H9 (cell line): ENCODE data around the gene P2RX2. TPM values are rescaled to one million over a fixed set of nuclear protein-coding genes. Genes with fewer than 3 reads are reported as not detected.

Source experiments
- DNase-seq: peaks from one replicate; pipeline ENCODE4 v3.0.0-alpha.2; 2017
- H2AFZ ChIP-seq: one replicate; pipeline ENCODE4 v1.6.1; 2013; ENCODE audit warnings: mild to moderate bottlenecking, low read length, control low read depth, moderate library complexity
- H2AK5ac ChIP-seq: 2 replicates; pipeline ENCODE4 v1.6.1; 2013; ENCODE audit warnings: low read length, control low read depth, mixed read lengths; ENCODE audit not compliant: insufficient read length
- H2BK120ac ChIP-seq: one replicate; pipeline ENCODE4 v1.6.1; 2013; ENCODE audit warnings: low read depth, mild to moderate bottlenecking, low read length, control low read depth, inconsistent platforms; ENCODE audit not compliant: poor library complexity, severe bottlenecking
- H2BK12ac ChIP-seq: 2 replicates; pipeline ENCODE4 v1.6.1; 2013; ENCODE audit warnings: low read length, control low read depth, mixed read lengths, low read depth; ENCODE audit not compliant: insufficient read length
- H2BK15ac ChIP-seq: 2 replicates; pipeline ENCODE4 v1.6.1; 2013; ENCODE audit warnings: low read depth, low read length, control low read depth
- H2BK20ac ChIP-seq: one replicate; pipeline ENCODE4 v1.6.1; 2013; ENCODE audit warnings: low read depth, mild to moderate bottlenecking, low read length, control low read depth, inconsistent platforms; ENCODE audit not compliant: poor library complexity, severe bottlenecking
- H2BK5ac ChIP-seq: 2 replicates; pipeline ENCODE4 v1.6.1; 2013; ENCODE audit warnings: low read length, control low read depth, mixed read lengths; ENCODE audit not compliant: insufficient read length
- H3K14ac ChIP-seq: 2 replicates; pipeline ENCODE4 v1.6.1; 2013; ENCODE audit warnings: low read length, control low read depth; ENCODE audit not compliant: insufficient read depth
- H3K18ac ChIP-seq: 2 replicates; pipeline ENCODE4 v1.6.1; 2013; ENCODE audit warnings: low read depth, mild to moderate bottlenecking, mixed read lengths, low read length, control low read depth; ENCODE audit not compliant: insufficient read length
- H3K23ac ChIP-seq: 2 replicates; pipeline ENCODE4 v1.6.1; 2013; ENCODE audit warnings: low read length, control low read depth, mixed read lengths, low read depth; ENCODE audit not compliant: insufficient read length
- H3K23me2 ChIP-seq: 2 replicates; pipeline ENCODE4 v1.6.1; 2013; ENCODE audit warnings: low read depth, mild to moderate bottlenecking, mixed read lengths, low read length, control low read depth; ENCODE audit not compliant: insufficient read length, poor library complexity, severe bottlenecking
- H3K27ac ChIP-seq: 2 replicates; pipeline ENCODE4 v1.5.1; 2013; ENCODE audit warnings: low read length, control low read depth, mixed read lengths, low read depth; ENCODE audit not compliant: insufficient read length
- H3K27me3 ChIP-seq: 2 replicates; pipeline ENCODE4 v1.6.1; 2013; ENCODE audit warnings: low read length, control low read depth, inconsistent platforms; ENCODE audit not compliant: insufficient read depth
- H3K4ac ChIP-seq: 2 replicates; pipeline ENCODE4 v1.6.1; 2013; ENCODE audit warnings: low read depth, mild to moderate bottlenecking, control low read depth, inconsistent platforms, low read length, moderate library complexity
- H3K4me1 ChIP-seq: 2 replicates; pipeline ENCODE4 v1.6.1; 2013; ENCODE audit warnings: low read length, control low read depth, inconsistent platforms; ENCODE audit not compliant: insufficient read depth
- H3K4me2 ChIP-seq: 2 replicates; pipeline ENCODE4 v1.6.1; 2013; ENCODE audit warnings: low read length, control low read depth, mixed read lengths; ENCODE audit not compliant: insufficient read length, insufficient read depth
- H3K56ac ChIP-seq: 2 replicates; pipeline ENCODE4 v1.6.1; 2013; ENCODE audit warnings: low read depth, mild to moderate bottlenecking, mixed read lengths, low read length, control low read depth; ENCODE audit not compliant: insufficient read length
- H3K79me1 ChIP-seq: 2 replicates; pipeline ENCODE4 v1.6.1; 2013; ENCODE audit warnings: low read depth, mild to moderate bottlenecking, moderate library complexity, low read length, control low read depth, inconsistent platforms; ENCODE audit not compliant: insufficient read depth, poor library complexity, severe bottlenecking
- H3K79me2 ChIP-seq: 2 replicates; pipeline ENCODE4 v1.6.1; 2013; ENCODE audit warnings: low read length, control low read depth, inconsistent platforms; ENCODE audit not compliant: insufficient read depth
- H3K9ac ChIP-seq: 2 replicates; pipeline ENCODE4 v1.6.1; 2013; ENCODE audit warnings: low read length, control low read depth, mixed read lengths; ENCODE audit not compliant: insufficient read length; ENCODE audit errors: extremely low read depth
- H3K9me3 ChIP-seq: one replicate; pipeline ENCODE4 v1.6.1; 2013; ENCODE audit warnings: low read depth, low read length, inconsistent platforms; ENCODE audit not compliant: control insufficient read depth
- H3T11ph ChIP-seq: one replicate; pipeline ENCODE4 v1.6.1; 2013; ENCODE audit warnings: mild to moderate bottlenecking, low read length, control low read depth, inconsistent platforms
- H4K20me1 ChIP-seq: one replicate; pipeline ENCODE4 v1.6.1; 2013; ENCODE audit not compliant: control insufficient read depth, insufficient read length, insufficient read depth
- H4K5ac ChIP-seq: 2 replicates; pipeline ENCODE4 v1.6.1; 2013; ENCODE audit warnings: low read depth, mild to moderate bottlenecking, mixed read lengths, low read length, control low read depth; ENCODE audit not compliant: insufficient read length
- H4K8ac ChIP-seq: replicated peaks from 2 replicates; pipeline ENCODE4 v1.6.1; 2013; ENCODE audit warnings: low read length, control low read depth, mixed read lengths, low read depth; ENCODE audit not compliant: insufficient read length
- H4K91ac ChIP-seq: 2 replicates; pipeline ENCODE4 v1.6.1; 2013; ENCODE audit warnings: low read depth, mild to moderate bottlenecking, moderate library complexity, mixed read lengths, low read length, control low read depth; ENCODE audit not compliant: insufficient read length
- H3K27ac Mint-ChIP-seq, 3 experiments: 2 replicates in 2 of 3; 3 replicates in 1 of 3; pipeline ENCODE4 v1.8.0; 2020 to 2021; ENCODE audit warnings: mixed read lengths in 3 of 3, mild to moderate bottlenecking in 1 of 3, moderate library complexity in 1 of 3
- H3K27me3 Mint-ChIP-seq: 2 replicates; pipeline ENCODE4 v1.8.0; 2021; ENCODE audit warnings: low read depth, mild to moderate bottlenecking, moderate library complexity, mixed read lengths
- H3K36me3 Mint-ChIP-seq, 3 experiments: 2 replicates in 2 of 3; 3 replicates in 1 of 3; pipeline ENCODE4 v1.8.0; 2020 to 2021; ENCODE audit warnings: low read depth in 3 of 3, mixed read lengths in 3 of 3; ENCODE audit not compliant: insufficient read depth in 1 of 3
- H3K4me1 Mint-ChIP-seq, 2 experiments: 2 replicates each; pipeline ENCODE4 v1.8.0; 2020; ENCODE audit warnings: mixed read lengths in 2 of 2
- H3K4me3 Mint-ChIP-seq, 2 experiments: 2 replicates in 1 of 2; 3 replicates in 1 of 2; pipeline ENCODE4 v1.8.0; 2020 to 2021; ENCODE audit warnings: mild to moderate bottlenecking in 2 of 2, mixed read lengths in 2 of 2, moderate library complexity in 1 of 2
- H3K9me3 Mint-ChIP-seq, 2 experiments: 2 replicates in 1 of 2; 3 replicates in 1 of 2; pipeline ENCODE4 v1.8.0; 2020; ENCODE audit warnings: mild to moderate bottlenecking in 2 of 2, mixed read lengths in 2 of 2, moderate library complexity in 1 of 2
- CTCF ChIP-seq: fragments of 200-600 bp; sonication (generic); conservative IDR thresholded peaks from 3 replicates; pipeline ENCODE4 v1.8.0; 2021; ENCODE audit warnings: antibody characterized with exemption, mild to moderate bottlenecking
- WGBS: extraction: QIAGEN DNeasy Blood & Tissue Kit; methylation state at CpG from one replicate; pipeline ENCODE4 v1.1.7; 2013; ENCODE audit warnings: missing lambda C conversion rate, low lambda C conversion rate, mixed read lengths; ENCODE audit not compliant: insufficient read length; ENCODE audit errors: extremely low coverage; 5-methylcytosine and 5-hydroxymethylcytosine counted together
- total RNA-seq: library from RNA; stranded (reverse); gene quantifications from 2 replicates; pipeline ENCODE4 v1.2.1, GENCODE V29; 2021

Gene P2RX2
- total RNA-seq, 1 experiment from 2014 or later = 1.8 TPM

GRCh38 chr12:132622437-132623071 lies 4.0 kb downstream of the P2RX2 start:
- H3K18ac ChIP-seq = no peak overlapping the region
- H3K4me1 Mint-ChIP-seq = peaks cover 5 to 15% of the 10 kb centered on the region in 2 experiments
- H3K79me2 ChIP-seq = no peaks in the 10 kb centered on the region
- DNase-seq = no peak
- peaks cover 2% of the 10 kb centered on the region for H3K9me3 ChIP-seq
- no CpG with 5 or more reads among the region's 11 CpGs for WGBS
- no peak overlapping the region; a peak in 2 of 7 replicates for H3K27ac Mint-ChIP-seq
- no peak overlapping the region for H3K4me2 ChIP-seq
- no peak overlapping the region for H3K56ac ChIP-seq
- H3K14ac ChIP-seq = no peak overlapping the region; the same call in 1 of the 2 replicates
- H3K79me1 ChIP-seq = no peaks in the 10 kb centered on the region
- peaks cover 6 to 7% of the 10 kb centered on the region in 2 experiments for H3K9me3 Mint-ChIP-seq
- H3K4me3 Mint-ChIP-seq = no peak overlapping the region
- H3K23ac ChIP-seq = no peak overlapping the region
- H3K4ac ChIP-seq = no peak overlapping the region
- peaks cover 4% of the 10 kb centered on the region; the same call in 1 of the 2 replicates for H3K27me3 ChIP-seq
- no peak overlapping the region for H3K27ac ChIP-seq
- H3K36me3 Mint-ChIP-seq = peaks cover 17 to 38% (median 21%) of the 10 kb centered on the region in 3 experiments
- no peak overlapping the region for H2BK12ac ChIP-seq
- H3K27me3 Mint-ChIP-seq = peaks cover 23% of the 10 kb centered on the region
- no peak overlapping the region for H4K8ac ChIP-seq
- H2BK15ac ChIP-seq = no peak overlapping the region
- H3T11ph ChIP-seq = no peak overlapping the region
- no peak overlapping the region for H3K9ac ChIP-seq
- no peaks in the 10 kb centered on the region for H3K4me1 ChIP-seq
- no peak overlapping the region for H2AFZ ChIP-seq
- no peak overlapping the region for H2BK5ac ChIP-seq
- H2BK120ac ChIP-seq = no peak overlapping the region
- H4K5ac ChIP-seq = no peak overlapping the region
- H2AK5ac ChIP-seq = no peak overlapping the region
- H3K23me2 ChIP-seq = no peaks in the 10 kb centered on the region
- no peak overlapping the region for H2BK20ac ChIP-seq
- TF ChIP-seq CTCF = no peak
- H4K20me1 ChIP-seq = no peaks in the 10 kb centered on the region
- H4K91ac ChIP-seq = no peak overlapping the region
